HG02759 (cell line): ENCODE data around the gene BCOR.

ENCODE experiments used
- ATAC-seq: cut with Tn5 transposase; IDR thresholded peaks from one replicate; pipeline ENCODE4 v1.9.1; 2021; ENCODE audit warnings: mild to moderate bottlenecking, moderate library complexity; ENCODE audit not compliant: unreplicated experiment

BCOR gene

DNA sequence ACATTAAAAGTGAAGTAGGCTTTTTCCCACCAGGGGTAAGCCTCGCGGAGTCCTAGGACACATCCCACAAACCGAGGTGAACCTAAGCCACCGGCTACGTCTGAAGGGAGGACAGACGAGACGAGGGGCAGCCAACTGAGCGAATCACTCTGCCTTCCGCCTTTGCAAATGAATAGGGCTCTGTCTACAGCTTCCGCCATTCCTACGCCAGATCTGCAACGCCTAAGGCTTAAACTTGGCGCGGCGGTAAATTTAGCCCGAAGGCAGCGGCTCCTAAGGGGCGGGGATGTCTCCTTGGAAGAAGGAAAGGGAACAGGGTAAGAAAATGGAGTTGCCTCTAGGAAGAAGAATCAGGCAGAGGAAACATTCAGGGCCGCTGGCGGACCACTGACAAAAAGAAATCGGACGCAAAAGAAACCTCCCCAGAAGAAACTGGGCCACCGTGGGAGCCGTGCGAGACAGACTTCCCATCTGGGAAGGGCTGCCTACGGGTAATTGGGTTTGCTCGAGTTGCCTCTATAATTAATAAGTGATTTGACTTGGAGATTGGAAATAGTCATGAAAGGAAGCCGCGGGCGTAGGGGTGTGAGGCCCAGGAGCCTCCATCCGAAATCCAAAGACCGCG is 90.5 kb downstream of the BCOR start:
- ATAC-seq = no peak

DNA sequence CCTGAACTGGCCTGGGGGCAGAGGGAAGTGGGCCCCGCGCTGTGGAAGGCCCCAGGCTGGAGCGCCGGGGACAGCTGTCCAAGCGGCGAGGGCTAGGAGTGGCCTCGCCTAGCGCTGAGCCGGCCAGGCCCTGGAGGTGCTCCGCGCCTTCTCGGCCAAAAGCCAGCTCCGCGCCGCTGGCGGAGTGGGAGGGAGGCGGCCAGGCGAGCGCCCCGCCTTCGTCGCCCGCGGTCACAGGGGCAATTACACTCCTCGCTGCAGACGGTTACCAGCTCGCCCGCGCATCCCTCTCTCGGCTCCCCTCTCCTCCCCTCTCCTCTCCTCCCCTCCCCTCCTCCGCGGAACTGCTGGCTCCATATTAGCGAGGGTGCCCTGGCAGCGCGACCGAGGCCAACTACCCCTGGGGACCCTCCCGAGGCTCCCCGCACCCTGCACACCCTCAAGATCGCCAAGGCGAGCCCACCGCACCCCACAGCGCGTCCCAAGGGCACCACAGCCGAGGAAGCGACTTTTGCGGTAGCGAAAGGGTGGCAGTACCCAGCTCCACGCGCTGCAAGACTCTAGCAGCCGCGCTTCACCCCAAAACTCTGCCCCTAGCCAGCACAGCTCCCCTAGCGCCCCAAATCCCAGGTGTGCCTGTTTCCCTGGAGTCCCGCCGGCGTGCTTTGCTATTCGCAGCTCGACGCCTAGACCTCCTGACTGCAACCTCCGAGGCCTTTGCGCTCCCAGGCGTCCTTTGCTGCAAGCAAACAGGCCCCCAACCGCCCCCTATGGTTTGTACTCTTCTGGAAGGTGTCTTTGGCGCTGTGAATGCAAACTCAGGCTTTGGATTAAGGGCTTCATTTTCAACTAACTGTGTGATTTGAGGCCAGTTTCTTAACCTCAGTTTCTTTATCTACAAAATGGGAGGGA is 91.4 kb downstream of the BCOR start:
- no peak for ATAC-seq

GRCh38 chrX:40005292-40006011 is 92.3 kb downstream of the BCOR start:
- ATAC-seq = no peak

- ATAC-seq = no peak
These were observed 92.9 kb downstream of the BCOR start for GRCh38 chrX:40004921-40005291.

- no peak for ATAC-seq
These were observed 93.6 kb downstream of the BCOR start for GRCh38 chrX:40004246-40004535.

GRCh38 chrX:40003428-40004245 is 94.1 kb downstream of the BCOR start:
- ATAC-seq = no peak

GRCh38 chrX:40003071-40003427 is 94.7 kb downstream of the BCOR start:
- no peak for ATAC-seq
